HT1080 (cell line): ENCODE data around the gene ARL6IP5. TPM values are rescaled to one million over a fixed set of nuclear protein-coding genes. Genes with fewer than 3 reads are reported as not detected.

Experiments used
- DNase-seq: peaks from one replicate; pipeline ENCODE4 v3.0.0-alpha.2; 2015; ENCODE audit warnings: low read depth
- total RNA-seq: library from RNA; depleted of rRNA; stranded (reverse); fragments of >200 nt; shearing (Covaris generic); gene quantifications from 2 replicates; pipeline ENCODE4 v1.2.3, GENCODE V29; 2014

The ARL6IP5 gene
- total RNA-seq, 1 experiment from 2014 or later = 43.5 TPM

DNA sequence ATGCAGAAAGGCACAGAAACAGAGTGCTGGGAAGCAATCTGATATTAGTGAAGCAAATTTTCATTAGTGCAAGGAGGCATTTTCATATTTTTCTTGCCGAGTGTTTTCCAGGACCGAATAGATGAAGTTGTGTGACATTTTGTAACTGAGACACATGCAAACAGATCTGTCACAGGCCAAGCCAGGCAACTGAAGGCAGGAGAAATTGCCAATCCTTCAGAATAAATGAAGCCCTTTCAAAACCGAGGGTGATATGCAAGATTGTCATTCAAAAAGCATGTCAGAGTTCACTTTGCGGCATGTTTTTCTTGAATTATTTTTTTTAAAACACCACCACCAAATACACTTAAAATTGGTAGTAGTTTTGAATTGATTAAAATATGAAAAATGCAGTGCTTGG lies 31.4 kb downstream of the ARL6IP5 start:
- no peak for DNase-seq

DNA sequence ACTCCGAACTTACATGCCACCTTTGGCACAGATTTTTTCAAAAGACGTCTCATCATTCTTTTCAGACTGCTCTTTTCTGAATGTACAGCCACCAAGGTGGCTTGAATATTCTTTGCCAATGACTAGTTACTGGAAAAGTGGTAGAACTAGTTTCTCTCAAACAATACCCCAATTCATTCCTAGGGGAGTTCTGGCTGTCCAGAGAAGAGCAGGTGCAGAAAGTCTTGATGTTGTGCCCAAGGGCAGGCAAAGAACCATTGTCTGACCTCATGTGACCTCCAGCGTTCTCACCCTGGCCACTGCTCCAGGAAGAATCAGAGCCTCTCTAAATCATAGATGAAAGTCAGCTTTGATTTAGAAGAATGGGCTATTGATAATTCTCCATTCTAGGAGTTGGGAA lies 32.2 kb downstream of the ARL6IP5 start:
- DNase-seq = no peak

DNA sequence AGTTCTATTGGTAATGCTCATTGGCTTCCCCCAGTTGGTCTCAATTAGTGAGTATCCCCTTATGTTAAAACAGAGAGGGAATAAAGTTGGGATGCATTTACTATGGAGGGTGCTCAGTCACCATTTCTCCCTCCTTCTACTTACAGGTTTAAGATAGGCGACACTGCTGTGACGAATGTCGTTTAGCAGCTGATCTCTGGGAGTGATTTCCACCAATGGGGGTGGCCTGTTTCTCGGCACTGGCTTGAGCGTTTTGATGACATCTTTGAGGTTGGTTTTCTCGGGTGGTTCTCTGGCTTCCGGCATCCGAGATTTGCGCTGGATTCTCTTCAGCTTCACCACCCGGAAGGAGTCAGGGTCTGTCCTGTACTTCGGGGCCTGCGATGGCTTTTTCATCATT lies 33.8 kb downstream of the ARL6IP5 start:
- no peak for DNase-seq

DNA sequence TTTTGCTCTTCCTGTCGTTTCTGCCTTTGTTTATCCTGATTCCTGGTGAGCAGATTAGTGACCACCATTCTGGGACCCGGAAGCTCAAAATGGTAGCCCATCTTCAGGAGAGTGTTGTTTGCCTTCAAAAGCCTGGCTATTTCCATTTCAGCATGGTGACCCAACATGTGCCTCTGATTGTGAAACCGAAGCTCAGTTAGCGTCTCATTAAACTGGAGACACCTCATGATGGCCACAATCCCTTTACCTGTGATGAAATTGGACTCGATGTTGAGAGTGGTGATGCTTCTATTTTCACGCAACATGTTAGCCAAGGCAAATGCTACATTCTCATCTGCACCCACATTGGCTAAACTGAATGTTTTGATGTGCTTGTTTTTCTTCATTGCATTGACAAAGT lies 34.4 kb downstream of the ARL6IP5 start:
- no peak for DNase-seq

DNA sequence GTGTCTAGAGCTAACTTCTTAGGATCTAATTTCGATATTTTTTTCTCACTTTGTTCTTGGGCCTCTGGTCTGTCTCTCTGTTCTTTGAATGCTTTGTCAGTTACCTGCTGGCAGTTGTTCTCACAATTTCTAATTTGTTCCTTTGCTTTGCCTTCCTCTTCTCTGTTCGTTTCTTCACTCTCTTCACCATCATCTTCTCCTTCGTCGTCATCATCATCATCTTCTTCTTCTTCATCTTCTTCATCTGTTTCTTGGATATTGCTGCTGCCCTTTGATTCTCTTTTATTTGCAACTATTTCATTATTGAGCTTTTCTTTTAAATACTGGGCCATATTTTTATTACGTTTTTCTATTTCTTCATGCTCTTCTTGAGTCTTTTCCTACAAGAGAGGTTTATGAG lies 34.9 kb downstream of the ARL6IP5 start:
- no peak for DNase-seq

DNA sequence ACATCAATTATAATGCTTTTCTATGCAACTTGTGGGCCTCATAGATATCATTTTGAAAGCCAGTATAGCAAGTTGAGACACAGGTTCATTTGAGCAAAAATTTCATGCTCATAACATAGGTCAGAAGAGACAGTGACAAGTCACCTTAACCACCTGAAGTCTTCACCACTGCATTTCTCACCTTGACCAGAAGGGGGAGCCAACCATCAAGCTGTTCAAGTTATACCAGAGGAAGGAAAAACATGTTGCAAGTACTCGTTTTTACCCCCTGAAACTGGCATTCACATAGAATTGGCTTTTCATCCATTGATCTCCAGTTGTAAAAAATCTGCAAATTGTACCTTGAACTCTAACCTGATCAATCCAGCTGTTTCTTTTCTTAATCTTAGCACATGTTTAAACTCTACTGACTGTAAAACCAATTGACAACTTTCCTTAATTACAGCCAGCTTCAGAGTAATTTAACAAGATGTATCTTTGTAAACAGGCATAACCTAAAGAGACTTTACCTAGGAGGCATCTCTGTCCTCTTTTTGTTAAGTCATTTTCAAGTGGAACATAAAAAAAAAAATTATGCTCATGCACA lies 36.2 kb downstream of the ARL6IP5 start:
- peak; percentile 63 for DNase-seq

DNA sequence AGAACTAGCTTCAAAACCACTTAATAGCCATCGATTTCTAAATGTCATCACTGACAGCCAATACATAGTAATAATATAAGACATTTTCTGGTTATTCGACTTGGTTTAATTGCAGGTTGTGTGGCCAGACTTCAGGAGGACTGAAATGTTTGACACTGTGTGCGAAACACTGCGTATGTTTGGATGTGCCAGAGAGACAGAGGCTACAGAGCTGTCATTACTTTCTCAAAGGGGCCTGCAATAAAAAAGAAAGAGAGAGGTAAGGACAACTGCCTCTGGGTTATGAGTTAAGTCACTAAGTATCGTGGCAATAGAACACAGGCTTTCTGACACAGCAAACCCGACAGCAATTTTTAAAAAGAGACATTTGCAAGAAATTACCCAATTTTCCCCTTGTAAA lies 36.8 kb downstream of the ARL6IP5 start:
- no peak for DNase-seq

DNA sequence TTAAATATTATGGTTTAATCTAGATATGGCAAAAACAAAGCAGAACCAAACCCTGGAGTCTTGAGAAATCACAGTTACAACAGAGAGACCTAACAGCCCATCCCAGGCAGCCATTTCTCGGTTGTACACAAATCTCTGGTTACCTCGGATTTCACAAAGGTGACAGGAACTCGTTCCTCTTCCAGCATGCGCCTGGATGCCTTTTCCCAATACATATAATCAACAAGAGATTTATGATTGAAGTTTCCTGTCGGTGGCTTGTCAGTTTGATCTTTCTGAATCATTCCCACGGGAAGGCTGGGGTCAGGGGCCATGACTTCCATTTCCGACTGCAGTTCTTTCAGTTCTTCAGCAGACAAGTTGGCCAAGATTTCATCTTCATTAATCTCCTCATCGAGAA lies 37.2 kb downstream of the ARL6IP5 start:
- DNase-seq = peak; percentile 21

DNA sequence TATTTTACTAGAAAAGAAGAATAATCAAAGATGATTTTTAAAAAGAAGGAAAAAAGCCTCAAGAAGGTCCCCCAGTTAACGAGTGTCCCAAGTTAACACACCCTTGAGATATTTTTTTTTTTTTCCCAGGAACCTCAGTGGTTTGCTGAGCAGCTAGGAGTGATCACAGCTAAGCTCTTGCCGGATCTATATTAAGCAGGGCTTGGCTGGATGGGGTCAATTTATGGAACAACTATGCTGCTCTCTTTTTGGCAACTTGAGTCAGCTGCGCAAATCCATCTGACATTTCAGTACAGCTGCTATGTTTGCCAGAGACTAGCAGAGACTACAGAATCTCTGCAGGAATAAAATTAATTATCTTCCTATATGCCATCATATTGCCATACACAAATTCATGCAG lies 37.7 kb downstream of the ARL6IP5 start, which contains the start of gene LMOD3:
TSS of gene LMOD3 (minus strand) at position 193 of the 400 bp plus-strand sequence. CDS start 209 bp downstream, outside the sequence.
- no peak for DNase-seq

DNA sequence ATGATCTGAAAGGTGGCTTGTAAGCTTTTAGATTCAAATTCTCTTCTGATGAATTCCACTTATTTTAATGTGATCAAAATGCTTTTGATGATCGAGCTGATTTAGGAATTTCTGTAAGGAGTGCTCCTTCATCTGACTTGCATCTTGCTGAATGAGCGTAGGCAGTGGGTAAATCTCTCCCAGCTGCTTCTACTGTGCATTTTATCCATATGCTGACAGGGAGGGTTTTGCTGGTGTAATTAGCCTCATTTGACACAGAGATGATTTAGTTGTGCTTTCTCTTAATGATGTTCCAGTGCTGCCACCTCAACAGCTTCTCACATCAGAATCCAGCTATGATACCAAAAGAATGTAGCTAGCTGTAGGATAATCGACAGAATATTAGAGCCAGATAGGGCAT lies 41.5 kb downstream of the ARL6IP5 start:
- no peak for DNase-seq

DNA sequence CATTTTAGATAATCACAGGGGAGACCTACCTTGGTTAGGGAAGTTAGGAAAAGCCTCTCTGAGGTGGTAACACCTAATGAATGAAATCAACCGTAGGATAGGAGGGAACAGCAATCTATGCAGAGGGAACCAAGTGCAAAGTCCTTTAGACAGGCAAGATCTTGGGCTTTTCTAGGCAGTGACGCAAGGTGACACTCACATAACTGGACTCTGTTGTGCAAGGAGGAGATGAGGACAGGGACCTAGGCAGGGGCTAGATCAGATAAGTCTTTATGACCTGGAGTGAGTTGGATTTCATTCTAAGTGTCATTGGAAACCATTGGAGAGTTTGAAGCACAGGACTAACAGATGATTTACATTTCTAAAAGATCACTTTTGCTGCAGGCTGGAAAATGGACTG lies 42.3 kb downstream of the ARL6IP5 start:
- DNase-seq = no peak

DNA sequence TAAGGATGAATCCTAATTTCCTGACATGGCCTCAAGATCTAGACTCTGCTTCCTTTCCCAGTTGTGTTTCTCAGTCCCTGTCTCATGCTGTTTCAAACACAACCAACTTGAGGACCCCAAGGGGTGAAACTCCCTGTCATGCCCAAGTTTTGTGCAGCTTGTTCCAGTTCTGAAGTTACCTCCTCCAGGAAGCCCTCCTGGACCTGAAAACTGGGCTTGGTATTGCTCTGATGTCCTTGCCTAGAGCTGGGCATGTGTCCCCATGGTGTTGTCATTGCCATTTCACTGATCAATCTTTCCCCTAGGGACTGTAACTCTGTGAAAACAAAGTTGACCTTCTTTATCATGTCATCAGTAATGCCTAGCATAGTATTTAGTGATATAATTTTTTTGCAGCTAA lies 43.8 kb downstream of the ARL6IP5 start:
- DNase-seq = no peak

DNA sequence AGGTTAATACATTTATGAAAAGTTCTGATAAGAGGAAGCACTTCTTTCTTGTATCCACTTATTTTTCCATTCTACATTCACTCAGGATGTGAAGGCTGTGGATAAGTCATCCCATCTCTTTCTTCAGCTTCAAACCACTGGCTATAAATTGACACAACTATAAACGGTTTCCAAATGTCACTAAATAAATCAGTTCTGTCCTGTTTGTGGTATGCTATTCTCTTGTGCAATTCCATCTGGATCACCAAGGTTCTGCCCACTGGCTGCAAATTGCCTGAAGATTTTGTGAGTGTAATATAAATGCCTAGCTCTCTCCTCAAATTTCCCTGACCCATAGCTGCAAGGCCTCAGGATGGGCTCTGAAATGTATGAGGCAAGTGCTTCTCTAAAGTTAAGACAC lies 44.8 kb downstream of the ARL6IP5 start:
- no peak for DNase-seq

DNA sequence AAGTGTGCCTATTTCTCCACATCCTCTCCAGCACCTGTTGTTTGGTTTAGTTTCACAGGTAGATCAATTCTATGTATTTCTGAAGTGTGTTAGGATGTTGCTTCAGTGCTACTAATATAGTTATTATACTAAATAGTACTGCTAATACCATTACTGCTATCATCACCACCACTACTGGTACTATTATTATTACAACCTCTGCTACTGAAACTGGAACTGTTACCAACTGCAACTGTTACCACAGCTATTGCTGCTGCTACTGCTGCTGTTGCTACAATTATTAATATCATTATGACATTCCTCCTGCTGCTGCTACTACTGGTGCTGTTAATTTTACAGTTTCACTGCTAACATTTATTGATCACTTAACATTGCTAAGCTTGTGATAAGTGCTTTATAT lies 46.0 kb downstream of the ARL6IP5 start:
- no peak for DNase-seq

DNA sequence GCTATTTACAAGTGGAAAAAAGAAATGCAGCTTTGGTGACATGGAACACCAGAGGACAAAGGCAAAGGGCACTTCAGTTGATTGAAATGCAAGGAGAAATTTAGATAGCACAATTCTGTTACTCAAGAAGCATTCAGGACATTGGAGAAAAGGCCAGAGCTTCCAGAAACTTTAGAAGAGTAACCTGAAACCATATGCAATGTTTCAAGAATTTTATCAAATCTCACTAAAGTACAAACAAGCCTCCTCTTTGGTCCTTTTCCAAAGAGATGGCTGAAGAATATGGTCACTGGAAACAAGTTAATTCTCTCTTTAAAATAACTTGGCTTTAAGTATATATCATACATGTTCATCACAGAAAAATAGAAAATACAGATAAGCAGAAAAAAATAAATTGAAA lies 52.3 kb downstream of the ARL6IP5 start:
- DNase-seq = no peak

DNA sequence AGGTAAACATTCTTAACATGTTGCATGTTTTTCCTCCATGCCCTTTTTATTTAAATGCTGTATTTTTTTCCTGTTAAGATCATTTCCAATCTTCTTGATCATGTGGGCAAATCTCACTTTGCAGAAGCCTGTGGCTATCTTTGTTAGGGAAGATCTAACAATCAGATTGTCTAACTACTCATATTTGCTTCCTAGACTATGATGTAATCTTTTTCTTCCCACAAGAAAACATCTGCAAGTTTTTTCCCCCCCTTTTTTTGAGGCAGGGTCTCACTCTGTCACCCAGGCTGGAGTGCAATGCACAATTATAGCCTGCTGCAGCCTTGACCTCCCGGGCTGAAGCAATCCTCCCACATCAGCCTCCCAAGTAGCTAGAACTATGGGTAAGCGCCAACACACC lies 52.7 kb downstream of the ARL6IP5 start:
- DNase-seq = no peak

DNA sequence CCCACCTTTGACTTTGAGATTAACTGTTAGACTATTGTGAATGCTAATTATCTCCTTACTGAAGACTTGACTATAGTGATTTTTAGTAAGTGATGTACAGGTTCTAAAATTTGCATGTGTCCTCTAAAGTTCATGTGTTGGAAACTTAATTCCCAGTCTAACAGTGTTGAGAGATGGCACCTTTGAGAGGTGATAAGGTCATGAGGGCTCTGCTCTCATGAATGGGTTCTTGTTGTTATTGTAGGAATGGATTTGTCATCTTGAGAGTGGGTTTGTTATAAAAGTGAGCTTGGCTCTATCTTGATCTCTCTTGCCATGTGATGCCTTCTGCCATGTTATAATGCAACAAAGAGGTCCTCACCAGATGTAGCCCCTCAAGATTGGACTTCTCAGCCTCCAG lies 56.6 kb downstream of the ARL6IP5 start:
- DNase-seq = no peak

DNA sequence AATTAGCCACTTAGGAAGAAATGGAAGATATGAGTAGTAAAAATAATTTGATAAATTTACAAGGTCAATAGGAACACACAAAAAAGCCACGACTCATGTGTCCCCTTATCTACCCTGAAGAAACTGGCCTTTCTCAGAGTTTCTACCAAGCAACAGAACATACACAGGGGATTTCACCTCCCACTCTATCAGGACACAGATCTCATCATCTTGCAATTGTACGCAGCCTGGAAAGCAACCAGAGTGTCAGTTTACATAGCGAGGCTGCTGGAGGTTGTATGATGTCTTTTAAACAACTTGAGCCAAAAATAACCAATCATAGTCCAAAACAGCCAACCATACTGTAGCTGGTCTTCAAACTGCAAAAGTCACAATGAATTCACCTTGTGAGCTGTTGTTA lies 57.4 kb downstream of the ARL6IP5 start:
- DNase-seq = no peak

DNA sequence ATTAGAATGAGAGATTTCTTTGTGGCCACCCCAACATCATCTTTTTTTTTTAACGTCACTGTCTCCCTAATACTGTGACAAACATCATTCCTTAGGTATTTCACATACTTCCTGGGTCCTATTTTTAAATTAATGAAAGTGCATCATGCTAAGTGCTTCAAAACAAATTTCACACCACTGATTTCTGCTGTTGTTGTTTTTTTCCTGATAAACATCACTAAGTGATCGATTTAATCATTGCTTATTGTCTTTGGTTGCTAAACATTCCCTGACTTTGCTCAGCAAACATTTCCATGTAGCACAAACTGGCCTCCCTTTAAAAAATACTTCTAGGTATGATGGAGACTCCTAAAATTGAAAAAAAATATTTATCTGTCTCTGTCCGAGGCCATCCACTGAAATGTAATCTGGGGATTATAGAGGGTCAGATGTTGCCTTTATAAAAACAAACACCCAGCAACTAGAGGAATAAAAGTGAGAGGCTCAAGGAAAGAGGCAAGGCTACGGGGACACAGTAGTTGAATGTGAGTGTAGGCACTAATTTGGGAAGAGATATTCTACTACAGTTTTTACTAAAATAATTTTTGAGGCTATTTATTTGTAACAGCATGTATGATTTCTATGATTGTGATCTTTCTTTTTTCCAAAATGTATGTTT lies 58.2 kb downstream of the ARL6IP5 start:
- no peak for DNase-seq

DNA sequence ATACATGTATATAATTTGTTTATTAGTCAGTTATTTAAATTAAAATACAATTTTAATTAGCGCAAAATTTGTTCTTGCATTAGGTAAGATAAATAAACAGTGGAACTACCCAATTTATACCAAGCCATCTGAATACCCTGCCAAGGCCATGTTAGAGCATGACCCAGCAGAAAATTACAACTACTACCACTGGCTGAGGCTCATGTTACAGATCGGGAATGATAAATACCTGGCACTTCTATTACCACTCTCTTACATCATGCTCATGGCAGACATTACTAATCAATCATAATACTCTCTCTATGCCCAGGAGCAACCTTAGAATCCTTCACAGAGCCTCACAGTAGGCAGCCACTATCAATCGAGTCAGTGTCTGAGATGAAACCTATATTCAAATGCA lies 58.9 kb downstream of the ARL6IP5 start:
- peak; percentile 67 for DNase-seq

DNA sequence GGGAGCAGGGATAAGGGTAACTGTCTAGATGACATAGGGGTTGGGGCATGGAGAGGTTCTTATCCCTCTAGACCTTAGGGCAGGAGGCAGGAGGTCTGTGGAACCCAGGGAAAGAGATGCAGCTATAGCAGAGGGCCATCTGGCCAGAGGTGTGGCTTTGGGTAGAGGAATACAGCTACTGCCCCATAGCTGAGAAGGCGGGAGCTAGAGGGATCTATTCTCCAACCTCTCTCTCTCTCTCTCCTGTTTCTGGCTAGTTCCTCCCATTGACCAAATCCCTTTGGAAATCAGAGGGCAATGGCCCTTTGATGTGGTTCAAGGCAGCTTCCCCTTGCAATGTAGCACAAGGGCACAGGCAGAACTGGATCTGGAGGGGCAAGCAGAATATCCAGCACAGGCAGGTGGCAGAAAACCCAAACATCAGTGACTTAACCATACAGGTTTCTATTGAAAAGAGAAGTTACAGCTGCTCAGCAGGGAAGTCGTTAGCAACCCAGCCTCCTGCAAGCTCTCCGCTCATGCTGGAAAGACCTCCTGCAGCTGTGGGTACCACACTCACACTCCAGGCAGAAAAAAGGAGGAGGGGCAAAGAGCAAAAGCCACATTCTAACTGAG lies 60.0 kb downstream of the ARL6IP5 start:
- DNase-seq = no peak

DNA sequence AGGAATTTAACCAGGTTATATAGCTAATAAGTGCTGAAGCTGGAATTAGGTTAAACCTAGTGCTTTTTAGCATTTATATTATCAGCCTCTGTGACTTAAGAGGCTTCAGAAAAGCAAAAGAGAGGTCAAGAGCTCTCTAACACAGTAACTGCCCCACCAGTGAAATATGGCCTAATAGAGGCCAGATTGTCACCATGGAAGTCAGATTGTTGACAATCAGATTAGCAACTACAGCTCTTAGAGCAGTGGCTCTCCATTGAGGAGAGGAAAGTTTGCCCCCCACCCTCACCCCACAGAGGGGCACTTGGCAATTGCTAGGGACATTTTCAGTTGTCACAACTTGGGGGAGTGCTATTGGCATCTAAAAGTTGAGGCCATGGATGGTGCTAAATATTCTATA lies 61.0 kb downstream of the ARL6IP5 start:
- DNase-seq = no peak

DNA sequence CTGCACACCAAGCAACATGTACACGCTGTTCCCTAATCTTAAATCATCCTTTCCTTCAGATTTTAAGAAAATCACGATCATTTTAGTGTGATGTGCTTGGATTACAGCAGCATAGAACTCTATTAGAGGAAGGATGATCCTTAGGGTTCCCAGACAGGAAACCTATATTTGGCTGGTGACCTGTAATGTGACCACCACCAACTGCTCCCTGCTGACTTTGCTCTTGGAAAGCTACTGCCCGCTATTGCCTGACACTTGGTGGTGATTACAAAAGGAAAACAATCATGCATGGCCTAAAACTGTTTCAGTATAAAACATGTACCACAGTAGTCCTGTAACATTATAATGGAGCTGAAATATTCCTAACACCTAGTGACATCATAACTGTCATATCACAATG lies 64.8 kb downstream of the ARL6IP5 start:
- no peak for DNase-seq
